AG09319 (cell line): ENCODE data around the gene ZCCHC24.
A peak's percentile ranks its signal among the peaks of the same experiment; 100 is the strongest.

ENCODE experiments used
- DNase-seq: peaks from one replicate; pipeline ENCODE4 v3.0.0-alpha.2; 2010; ENCODE audit warnings: low read depth; ENCODE audit errors: extremely low read depth
- CTCF ChIP-seq: IDR thresholded peaks from 2 replicates; pipeline ENCODE4 v1.5.1; 2011; ENCODE audit warnings: low read depth, mild to moderate bottlenecking, inconsistent platforms, low read length, moderate library complexity

ZCCHC24 gene

DNA sequence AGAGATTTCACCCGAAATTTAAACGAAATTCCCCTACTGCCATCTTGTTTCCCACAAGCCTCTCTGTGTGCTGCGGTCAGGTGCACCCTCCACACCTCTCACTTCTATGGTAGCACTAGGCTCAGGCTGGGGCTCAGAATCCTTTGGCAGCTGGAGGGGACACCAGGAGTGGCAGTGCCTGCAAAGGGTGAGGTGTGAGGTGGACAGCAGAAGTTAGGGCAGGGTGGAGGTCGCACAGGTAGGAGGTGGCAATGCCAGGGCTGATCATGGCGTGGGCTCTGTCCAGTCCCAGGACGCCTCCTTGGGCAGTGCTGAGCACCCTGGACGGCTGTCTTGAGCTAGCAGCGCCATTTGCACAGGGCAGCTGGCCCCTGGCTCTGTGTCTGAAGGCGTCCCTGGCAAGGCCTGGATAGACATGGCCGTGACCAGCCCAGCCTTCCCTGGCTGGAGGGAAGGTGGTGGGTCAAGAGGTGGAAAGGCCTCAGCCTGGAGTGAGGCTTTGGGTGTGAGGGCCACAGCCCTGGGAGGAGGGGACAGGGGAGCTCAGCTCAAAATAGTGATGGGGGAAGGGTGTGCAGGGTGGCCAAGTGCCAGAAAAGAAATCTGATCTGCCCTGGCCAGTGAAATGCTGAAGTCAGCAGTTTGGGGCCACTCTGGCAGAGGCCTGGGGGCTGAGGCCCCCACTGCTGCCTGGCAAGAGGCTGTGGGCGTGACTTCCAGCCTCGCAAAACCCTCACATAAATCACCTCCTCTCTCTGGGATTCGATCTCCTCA is 40.0 kb downstream of the ZCCHC24 start:
- TF ChIP-seq CTCF = no peak
- no peak for DNase-seq

DNA sequence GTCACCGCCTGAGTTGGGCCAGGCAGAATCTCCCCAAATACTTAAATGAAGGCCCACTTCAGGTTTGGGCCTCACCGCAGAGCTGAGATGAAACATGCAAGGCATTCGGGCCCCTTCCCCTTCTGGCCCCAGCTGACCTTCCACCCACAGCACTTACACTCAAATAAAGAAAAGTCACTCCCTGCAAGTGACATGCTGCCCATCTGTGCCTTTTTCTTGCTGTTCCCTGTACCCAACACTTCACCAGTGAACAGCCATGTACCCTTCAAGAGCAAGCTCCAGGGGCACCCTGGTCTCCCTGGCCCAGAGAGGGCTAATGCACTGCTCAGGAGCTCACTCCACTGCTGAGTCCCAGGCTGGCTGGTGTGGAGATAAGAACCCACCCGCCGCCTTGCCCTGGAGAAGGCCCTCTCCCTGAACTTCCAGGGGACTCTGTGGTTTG is 40.7 kb downstream of the ZCCHC24 start:
- DNase-seq = no peak
- no peak for TF ChIP-seq CTCF

- no peak for TF ChIP-seq CTCF
These were observed 41.2 kb downstream of the ZCCHC24 start for GRCh38 chr10:79404231-79404609.

DNA sequence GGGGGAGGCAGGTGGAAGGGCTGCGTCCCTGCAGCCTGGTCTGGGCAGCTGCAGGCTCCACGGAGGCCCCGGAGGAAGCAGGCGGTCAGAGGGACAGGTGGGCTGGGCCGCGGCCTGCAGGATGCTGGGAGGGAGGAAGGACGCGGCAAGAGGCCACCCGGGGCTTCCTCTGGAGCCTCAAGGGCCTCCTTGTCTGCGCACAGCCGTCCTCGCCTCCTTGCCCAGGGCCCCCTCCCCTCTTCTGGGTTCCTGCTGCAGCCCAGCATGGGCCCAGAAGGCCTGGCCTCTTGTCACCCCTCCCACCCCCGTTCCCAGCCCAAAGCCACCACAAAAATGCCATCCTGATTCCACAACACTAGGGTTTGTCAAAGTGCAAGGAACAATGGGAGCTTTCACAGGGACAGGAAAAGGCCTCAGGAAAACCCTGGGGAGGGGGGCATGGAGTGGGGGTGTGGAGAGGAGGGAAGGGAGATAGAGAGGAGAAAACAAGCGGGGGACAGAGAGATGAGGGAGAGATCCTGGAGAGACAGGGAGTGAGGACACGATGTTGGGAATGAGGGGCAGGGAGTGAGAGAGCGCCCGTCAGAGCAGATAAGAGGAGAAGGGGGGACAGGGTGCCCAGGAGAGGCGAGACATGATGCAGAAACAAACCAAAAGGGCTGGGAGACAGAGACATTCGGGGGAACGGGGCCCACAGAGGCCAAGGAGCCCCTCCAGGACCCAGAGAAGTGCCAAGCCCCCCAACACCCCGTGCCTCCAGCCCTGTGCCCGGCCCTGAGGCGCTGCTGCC is 41.8 kb downstream of the ZCCHC24 start:
- DNase-seq = no peak
- TF ChIP-seq CTCF = no peak

More at GRCh38 chr10:79404231-79404609, 41.2 kb downstream of the ZCCHC24 start:
- peak; percentile 75 for DNase-seq

DNA sequence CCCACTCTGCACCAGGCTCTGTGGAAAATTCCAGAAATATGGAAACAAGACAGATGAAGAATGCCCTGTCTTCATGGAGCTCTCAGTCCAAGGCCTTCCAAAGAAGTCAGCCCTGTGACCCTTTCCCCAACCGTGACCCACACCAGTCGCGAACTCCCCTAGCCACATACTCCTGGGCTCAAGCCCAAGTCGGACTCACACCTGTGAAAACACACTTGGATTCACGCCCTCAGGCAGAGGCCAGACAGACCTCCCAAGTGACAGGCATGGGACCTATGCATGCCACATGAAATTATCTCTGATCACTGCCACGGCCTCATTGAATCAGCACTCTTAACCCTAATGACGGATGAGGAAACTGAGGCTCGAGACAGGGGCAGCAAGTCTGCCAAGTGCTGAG is 42.5 kb downstream of the ZCCHC24 start:
- no peak for TF ChIP-seq CTCF
- DNase-seq = no peak

DNA sequence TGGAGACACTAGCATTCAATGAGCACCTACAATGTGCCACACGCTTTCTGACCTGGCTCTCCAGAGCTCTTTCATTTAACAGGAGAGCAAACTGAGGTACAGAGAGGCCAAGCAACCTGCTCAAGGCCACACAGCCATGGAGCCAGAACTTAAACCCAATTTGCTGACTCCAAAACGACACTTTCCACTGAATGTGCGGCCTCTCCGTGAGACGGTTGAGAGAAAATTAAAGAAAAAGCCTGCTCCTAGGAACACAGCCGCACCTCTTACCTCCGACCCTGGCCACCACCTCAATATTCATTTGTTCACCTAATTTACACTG is 42.8 kb downstream of the ZCCHC24 start:
- no peak for DNase-seq
- TF ChIP-seq CTCF = no peak
